HCEC 1CT (cell line): ENCODE measurements around the gene GALNT7.

Experiments used
- DNase-seq: peaks from one replicate; pipeline ENCODE4 v3.0.0-alpha.2; 2017

Gene GALNT7

DNA sequence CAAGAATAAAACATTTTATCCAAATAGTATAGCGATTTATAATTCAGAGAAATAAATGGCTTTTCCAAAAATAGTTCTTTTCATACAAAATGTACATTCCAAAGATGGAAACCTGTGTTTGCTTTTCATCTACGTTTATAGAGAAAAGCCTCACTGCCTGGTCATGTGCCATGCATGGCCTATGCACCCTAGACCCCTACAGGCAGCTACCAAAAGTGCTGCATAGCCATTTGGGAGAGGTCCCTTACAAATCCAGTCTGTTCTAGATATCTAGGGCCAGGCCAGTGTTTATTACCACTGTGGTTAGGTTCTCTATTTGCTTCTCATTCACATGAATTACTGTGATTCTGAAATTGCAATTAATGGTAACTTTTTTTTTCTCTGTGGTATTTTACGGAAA is 148.4 kb downstream of the GALNT7 start:
- DNase-seq, result no peak

- no peak for DNase-seq
Observed at GRCh38 chr4:173318240-173318639, 149.6 kb downstream of the GALNT7 start.

GRCh38 chr4:173318648-173319211 is 150.1 kb downstream of the GALNT7 start:
- DNase-seq, result peak; percentile 45

DNA sequence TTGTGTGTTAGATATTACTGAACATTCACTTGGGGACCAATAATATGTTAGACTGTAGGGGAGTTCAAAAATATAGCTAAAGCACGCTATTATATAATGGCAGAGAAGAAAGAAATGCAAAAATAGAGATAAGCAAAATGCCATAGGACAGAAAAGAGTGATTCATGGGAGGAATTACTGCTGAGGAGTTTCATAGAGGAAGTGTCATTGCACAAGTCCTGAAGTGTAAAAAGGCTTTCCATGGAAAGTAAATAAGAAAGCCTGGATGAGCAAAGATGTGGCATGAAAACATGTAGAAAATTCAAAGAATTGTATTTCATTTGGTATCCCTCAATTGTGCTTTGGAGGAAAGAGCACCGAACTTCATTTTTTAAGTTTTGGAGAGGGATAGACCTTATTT is 151.1 kb downstream of the GALNT7 start:
- DNase-seq, result peak; percentile 19

- no peak for DNase-seq
Observed at GRCh38 chr4:173325007-173325736, 156.6 kb downstream of the GALNT7 start.

DNA sequence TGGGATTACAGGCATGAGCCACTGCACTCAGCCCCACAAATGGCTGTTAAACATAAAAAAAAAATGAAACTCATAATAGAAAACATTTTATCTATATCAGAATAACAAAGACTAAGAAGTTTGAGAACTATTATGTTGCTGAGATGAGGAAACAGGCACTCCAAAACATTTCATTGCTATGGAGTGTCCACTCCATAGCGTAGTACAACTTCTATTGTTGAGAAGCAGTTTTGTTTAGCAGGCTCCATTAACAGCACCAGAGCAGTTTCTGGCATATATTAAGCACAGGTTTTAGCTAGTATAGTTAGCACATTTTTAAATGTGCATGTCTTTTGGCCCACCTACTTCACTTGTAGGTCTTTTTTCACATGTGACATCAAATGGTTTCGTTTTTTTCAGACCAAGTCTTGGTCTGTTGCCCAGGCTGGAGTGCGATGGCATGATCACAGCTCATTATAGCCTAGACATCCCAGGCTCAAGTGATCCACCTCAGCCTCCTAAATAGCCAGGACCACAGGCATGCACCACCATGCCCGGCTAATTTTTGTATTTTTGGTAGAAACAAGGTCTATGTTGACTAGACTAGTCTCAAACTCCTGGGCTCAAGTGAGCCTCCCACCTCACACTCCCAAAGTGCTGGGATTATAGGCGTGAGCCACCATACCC is 159.8 kb downstream of the GALNT7 start:
- DNase-seq, result no peak

DNA sequence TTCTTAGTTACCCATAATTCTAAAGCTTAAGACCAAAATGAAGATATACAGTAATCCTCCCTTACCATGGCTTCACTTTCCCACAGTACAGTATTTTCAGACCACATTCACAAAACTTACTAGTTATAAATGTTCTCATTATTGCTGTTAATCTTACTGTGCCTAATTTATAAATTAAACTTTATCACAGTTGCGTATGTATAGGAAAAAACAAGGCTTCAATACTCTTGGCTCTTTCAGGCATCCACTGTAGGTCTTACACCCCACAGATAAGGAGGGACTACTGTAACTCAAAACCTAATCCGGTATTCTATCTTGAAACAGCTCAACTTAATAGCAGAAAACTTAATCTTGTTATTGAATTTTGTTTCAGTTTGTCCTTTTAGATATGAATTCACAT is 162.0 kb downstream of the GALNT7 start:
- DNase-seq, result no peak

- DNase-seq, result peak; percentile 48
Observed at GRCh38 chr4:173332021-173332487, 163.4 kb downstream of the GALNT7 start.

GRCh38 chr4:173332963-173333657 is 164.5 kb downstream of the GALNT7 start:
- DNase-seq, result no peak

DNA sequence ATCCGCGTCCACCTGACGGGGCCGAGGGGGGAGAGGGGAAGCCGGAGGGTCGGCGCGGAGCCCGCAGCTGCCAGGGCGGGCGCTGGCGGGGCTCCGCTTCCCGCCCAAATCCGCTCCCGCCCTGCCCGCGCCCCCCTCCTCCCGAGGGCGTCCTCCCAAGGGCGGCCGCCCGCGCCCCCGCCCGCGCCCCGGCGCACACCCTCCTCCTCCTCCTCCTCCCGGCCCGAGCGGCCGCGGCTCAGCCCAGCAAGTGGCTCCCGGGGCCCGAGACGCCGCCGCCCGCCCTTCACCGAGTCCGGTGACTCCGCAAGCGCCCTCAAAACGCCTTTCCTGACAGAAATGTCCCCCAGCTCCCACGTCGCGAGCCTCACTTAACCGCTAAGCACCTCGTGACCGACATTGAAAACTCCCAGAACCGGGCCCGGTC is 165.1 kb downstream of the GALNT7 start:
- DNase-seq, result peak; percentile 10

DNA sequence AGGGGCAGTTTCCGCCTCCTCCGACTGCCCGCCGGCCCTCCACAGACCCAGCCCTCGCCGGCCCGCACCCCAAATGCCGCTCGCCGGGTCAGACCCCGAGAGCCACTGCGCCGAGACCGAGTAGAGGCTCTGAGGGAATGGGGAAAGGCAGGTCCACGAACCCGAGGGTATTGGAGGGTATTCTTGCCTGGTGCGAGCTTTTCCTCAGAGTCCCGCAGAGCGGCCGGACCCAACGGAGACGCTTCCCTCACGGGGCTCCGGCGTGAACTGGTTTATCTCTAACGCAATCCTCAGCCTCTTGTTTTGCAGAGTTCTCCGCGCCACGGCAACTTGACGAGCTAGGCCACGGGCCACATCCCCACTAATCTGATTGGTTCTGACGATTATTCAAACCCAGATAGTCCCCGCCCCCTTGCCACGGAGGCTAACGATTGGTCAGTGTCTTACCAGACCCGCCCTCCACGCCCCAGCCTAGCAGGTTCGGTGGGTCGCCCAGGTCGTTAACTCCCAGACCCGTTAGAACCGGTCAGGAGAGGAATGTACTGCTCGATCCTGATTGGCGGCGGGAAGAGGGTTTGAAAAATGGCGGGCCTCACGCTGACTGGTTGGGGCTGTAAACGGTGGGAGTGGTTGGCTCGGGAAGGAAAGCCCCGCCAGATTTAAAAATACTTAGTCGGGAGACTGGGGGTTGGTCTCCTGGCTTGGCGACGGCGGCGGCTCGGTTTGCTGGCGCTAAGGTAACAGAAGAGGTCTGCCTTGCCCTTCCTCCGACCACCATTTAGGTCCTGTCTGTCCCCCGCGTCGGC is 165.7 kb downstream of the GALNT7 start, which contains the start of gene HMGB2:
HMGB2 (minus strand) TSS at position 274 of the 806 bp plus-strand sequence. CDS start 709 bp downstream, outside the sequence.
- DNase-seq, result peak; percentile 96

GRCh38 chr4:173334891-173335752 is 166.5 kb downstream of the GALNT7 start:
- peak; percentile 73 for DNase-seq

- DNase-seq, result no peak
Observed at GRCh38 chr4:173337463-173337862, 168.9 kb downstream of the GALNT7 start.

DNA sequence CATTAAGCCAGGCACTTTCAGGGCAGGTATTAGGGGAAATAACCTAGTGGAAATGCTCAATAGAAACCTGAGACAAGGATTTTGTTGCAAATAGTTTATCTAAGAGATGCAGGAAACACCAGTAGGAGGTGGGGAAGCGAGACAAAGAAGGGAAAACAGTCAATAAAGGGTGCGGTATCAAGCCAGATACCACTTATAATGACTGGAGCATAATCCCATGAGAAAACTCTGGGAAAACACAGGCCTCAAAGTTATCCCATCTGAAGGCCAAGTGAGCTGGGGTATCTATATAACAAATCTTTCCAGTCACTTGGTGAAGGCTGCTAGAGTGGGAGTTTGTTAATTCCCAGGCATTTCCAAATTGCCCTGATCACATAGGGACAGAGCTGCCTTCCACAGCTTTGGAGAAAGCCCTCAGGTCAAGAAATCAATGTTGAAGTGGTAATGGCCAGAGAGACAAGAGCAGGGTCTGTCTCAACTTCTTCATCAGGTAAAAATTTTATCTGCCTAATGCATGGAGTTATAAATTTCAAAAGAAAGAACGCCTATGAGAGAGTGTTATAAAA is 175.3 kb downstream of the GALNT7 start:
- DNase-seq, result no peak

- DNase-seq, result no peak
Observed at GRCh38 chr4:173345648-173346047, 177.0 kb downstream of the GALNT7 start.

GRCh38 chr4:173346074-173346473 is 177.5 kb downstream of the GALNT7 start:
- DNase-seq, result peak; percentile 65

DNA sequence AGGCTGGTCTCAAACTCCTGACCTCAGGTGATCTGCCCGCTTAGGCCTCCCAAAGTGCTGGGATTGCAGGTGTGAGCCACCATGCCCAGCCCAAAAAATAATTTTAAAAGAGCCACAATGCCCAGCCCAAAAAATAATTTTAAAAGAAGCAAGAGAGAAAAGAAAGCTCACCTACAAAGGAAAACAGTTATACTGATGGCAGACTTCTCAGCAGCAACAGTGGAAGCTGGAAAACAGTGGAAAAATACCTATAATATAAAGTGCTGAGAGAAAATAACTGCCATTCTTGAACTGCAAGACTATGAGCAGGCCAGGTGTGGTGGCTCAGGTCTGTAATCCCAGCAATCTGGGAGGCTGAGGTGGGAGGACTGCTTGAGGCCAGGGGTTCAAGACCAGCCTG is 178.9 kb downstream of the GALNT7 start:
- no peak for DNase-seq

DNA sequence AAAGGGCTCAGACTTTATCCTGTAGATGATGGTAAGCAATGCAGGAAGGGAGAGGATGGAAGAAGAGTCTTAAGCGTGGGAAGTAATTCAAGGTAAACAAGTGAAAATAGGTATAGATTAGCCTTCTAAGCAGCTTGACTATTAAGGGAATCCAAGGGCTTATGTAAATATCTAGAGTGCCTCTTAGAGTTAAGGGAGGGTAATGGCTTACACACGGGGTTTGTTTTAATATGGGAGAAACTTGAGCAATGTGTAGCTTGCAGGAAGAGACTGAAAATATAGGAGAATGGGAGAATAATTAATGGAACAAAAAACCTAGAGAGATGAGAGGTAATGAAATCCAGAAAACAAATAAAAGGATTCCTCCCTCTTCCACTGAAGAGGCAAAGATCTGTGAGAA is 189.3 kb downstream of the GALNT7 start:
- no peak for DNase-seq

GRCh38 chr4:173360587-173361221 is 192.1 kb downstream of the GALNT7 start:
- peak; percentile 14 for DNase-seq

GRCh38 chr4:173362666-173363065 is 194.1 kb downstream of the GALNT7 start:
- DNase-seq, result no peak
